HG02938 (cell line): ENCODE data around the gene EEIG2.

Source experiments
- ATAC-seq: cut with Tn5 transposase; IDR thresholded peaks from one replicate; pipeline ENCODE4 v1.9.1; 2021; ENCODE audit warnings: mild to moderate bottlenecking, moderate library complexity; ENCODE audit not compliant: unreplicated experiment

Gene EEIG2

DNA sequence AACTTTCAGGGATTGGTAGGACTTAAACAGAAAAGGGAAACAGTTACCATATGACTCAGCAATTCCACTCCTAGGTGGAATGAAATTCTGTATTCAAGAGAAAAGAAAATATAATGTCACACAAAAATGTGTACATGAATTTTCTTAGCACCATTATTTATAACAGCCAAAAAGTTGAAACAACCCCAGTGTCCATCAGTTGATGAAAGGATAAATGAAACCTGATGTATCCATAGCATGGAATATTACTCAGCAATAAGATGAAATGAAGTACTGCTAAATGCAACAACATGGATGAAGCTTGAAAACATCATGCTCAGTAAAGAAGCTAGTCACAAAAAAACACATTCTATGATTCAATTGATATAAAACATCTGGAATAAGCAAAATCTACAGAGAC lies 15.5 kb downstream of the EEIG2 start:
- no peak for ATAC-seq

DNA sequence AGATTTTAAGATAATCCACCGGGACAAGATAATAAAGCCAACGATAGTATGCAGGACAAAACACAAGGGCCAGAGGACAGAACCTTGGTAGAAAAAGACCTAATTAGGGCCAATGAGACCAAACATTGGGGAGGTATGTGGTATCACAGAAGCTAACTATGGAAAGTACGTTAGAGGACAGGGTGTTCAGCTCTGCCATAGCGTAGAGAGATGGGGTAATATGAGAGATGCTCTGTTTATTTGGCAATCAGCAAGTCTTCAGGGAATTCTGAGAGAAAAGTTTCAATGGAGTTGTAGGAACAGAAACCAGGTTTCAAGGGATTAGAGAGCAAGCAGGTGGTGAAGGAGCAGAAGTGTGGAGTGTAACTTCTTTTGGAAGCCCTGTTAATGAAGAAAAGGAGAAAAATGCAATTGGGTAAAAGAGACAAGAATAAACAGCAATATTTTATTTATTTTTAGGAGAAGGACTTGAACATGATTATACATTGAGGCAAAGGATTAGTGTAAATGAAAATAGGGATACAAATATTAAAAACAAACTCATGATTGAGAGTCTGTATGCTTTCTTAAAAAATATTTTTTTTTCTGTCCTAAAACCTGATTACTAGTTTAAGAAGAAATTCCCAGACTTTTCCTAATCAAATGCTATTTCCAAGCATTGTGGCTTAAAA lies 24.0 kb downstream of the EEIG2 start:
- ATAC-seq, result no peak

DNA sequence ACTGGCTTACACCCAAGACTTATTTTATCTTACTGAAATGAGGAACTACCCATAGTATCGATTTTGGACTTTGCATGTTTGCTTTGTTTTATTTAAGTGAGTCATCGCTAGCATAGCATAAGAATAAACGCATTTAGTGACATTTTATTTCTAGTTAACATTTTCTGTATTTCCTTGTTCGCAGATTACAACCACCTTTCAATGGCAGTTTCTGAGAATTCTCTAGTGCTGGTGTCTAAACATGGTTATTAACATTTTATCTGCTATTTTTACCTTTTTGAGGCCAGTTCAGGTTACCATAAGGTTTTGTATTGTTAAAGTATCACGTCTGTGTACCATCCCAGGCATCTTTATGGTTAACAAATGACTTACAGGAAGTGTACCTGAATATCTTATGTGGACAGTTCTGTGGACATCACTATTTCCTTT lies 24.5 kb downstream of the EEIG2 start:
- ATAC-seq, result no peak

DNA sequence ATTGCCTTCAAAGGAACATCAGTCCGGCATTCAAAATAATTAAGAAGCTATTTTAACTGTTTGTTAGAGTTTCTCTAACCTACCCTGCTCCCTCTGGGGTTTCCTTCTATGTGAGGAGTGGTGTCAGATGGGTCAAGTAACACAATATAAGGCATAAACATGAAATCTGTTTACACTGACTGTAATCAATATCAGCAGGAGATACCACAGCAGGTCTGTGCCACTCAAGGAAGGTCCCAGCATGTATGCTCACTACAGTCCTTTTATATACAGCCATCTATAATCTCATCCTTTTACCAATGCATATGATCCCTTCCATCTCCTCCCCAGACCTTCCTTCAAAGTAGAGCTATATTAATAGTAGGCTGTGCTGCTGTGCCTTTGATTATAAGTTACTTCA lies 25.4 kb downstream of the EEIG2 start:
- no peak for ATAC-seq

DNA sequence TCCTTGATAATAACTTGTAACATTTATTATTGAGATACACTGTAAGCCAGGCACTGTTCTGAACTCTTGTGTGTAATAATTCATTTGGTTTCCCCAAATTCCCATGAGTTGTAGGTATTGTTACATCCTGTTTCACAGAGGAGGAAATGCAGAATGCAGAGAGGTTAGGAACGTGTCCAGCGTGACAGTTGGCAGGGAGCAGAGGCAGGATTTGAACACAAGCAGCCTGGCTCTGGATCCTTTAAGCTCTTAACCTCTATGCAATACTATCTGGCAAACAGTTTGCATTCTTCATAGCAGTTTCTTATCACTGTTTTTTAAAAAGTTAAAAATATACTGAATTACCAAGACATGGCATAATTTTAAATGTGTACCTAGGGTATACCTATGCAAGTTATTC lies 30.5 kb downstream of the EEIG2 start:
- no peak for ATAC-seq

GRCh38 chr1:108590957-108591356 lies 31.1 kb downstream of the EEIG2 start:
- ATAC-seq, result peak; percentile 74

DNA sequence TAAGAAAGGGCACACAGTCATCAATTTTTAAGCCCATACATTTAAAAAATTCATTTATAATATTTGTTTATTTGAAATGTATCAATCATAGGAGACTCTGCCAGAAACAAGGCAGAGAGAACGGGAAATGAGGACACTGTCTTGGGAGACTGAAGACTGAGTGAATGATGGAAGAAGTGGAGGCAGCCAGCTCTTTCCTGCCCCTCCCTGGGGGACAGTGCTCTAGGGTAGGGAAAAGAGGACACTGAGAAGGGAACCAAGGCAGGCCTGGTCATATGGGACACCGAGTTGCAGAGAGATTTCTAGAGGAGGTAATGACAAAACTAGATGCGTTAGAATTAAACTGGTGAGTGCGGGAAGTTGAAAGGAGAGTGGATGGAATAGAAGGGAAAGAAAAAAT lies 31.6 kb downstream of the EEIG2 start:
- ATAC-seq, result no peak

- no peak for ATAC-seq
Measured at GRCh38 chr1:108592030-108592759, 32.3 kb downstream of the EEIG2 start.

DNA sequence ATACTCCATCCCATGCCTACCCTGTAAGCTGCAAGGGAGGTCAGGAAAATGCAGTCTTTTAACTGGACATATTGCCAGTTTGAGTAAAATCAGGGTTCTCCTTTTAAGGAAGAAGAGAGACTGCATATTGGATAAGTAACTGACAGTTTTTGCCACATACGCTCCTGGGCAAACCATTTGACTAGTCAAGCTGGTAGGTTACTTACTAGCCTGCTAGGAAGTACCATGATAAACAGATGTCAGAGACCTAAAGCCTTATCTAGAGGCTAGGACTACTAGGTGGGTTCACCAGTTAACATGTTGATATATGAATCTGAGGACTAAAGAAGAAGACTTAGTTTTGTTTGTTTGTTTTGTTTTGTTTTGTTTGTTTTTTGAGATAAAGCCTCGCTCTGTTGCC lies 33.5 kb downstream of the EEIG2 start:
- no peak for ATAC-seq

DNA sequence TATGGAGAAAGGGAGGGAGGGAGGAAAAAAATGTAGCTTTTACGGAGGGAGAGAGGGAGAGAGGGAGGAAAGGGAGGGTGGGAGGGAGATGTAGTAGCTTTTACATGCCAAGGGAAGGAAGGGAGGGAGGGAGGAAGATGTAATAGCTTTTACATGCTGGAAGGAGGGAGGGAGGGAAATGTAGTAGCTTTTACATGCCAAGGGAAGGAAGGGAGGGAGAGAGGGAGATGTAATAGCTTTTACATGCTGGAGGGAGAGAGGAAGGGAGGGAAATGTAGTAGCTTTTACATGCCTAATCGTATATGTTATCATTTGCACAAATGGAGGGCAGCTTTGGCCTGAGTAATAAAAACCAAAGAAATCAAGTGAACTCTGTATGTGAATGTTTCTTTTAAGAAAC lies 35.6 kb downstream of the EEIG2 start:
- ATAC-seq, result no peak

GRCh38 chr1:108597041-108597440 lies 37.1 kb downstream of the EEIG2 start:
- no peak for ATAC-seq

- no peak for ATAC-seq
Measured at GRCh38 chr1:108598340-108598739, 38.4 kb downstream of the EEIG2 start.

DNA sequence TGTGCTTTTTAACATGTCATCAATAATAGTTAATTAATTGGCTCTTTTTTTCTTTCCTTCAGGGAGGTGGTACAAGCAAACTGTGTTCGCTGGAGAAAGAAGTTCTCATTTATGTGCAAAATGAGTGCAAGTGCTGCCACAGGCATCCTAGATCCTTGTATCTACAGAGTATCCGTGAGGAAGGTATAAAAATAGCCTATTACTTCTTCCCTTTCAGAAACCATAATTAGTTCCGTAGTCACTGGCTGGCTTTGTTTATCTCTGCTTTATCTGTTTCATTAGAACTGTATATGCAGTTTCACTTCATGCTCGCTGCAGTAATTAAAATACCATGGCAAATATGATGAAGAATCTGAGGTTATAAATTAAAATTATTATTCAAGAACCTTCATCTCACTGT lies 40.6 kb downstream of the EEIG2 start:
- no peak for ATAC-seq

DNA sequence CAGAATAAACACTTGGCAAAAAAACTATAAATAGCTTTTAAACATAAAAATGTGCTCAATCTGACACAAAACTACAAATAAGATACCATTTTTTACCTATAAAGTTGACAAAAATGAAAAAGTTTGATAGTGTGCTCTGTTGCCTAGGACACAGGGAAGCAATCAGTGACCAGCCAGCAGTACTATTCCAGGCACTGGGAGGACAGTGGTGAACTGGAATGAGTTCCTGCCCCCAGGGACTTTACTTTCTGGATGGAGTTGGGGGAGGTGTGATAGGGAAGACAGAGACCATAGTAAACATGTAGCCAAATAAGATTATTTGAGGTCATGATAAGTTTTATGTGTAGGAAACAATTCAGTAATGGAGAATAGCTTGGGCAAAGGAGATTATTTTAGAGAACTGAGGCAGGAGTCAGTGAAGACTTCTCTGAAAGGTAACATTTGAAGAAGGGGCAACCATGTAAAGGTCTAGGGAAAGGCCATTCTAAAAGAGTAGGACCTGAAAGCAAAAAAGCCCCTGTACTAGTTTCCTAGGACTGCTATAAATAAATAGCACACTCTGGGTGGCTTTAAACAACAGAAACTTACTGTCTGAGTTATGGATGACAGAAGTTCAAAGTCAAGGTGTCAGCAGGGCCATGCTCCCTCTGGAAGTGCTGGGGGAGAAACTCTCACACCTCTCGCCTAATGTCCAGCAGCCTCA lies 42.0 kb downstream of the EEIG2 start:
- no peak for ATAC-seq

- no peak for ATAC-seq
Measured at GRCh38 chr1:108605633-108606032, 45.7 kb downstream of the EEIG2 start.

DNA sequence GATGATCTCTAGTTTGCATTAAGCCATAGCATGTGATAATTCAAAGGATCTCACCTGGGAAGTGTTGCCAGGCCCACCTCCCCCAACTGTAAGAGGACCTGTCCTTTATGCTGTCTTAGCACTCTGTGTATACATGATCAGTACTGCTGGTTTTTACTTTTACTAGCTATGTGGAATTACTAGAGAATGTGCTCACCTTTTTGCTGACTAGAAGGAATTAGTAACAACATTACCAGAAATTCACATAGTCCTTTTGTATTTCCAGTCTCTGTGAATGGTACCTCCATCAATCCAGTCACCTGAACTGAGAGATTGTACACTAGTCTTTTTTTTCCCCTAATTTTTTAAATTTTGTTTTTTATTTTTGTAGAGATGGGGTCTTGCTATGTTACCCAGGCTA lies 46.6 kb downstream of the EEIG2 start:
- ATAC-seq, result no peak

GRCh38 chr1:108609483-108610049 lies 49.7 kb downstream of the EEIG2 start:
- no peak for ATAC-seq
